CD4-positive, alpha-beta T cell treated with Interleukin-6 for 4 hours (primary cell): ENCODE data around the gene LPAR2.
A peak's percentile ranks its signal among the peaks of the same experiment; 100 is the strongest.

Experiments used
- DNase-seq: peaks from one replicate; pipeline ENCODE4 v3.0.0-alpha.2; 2020; ENCODE audit warnings: mixed read lengths

LPAR2 gene

DNA sequence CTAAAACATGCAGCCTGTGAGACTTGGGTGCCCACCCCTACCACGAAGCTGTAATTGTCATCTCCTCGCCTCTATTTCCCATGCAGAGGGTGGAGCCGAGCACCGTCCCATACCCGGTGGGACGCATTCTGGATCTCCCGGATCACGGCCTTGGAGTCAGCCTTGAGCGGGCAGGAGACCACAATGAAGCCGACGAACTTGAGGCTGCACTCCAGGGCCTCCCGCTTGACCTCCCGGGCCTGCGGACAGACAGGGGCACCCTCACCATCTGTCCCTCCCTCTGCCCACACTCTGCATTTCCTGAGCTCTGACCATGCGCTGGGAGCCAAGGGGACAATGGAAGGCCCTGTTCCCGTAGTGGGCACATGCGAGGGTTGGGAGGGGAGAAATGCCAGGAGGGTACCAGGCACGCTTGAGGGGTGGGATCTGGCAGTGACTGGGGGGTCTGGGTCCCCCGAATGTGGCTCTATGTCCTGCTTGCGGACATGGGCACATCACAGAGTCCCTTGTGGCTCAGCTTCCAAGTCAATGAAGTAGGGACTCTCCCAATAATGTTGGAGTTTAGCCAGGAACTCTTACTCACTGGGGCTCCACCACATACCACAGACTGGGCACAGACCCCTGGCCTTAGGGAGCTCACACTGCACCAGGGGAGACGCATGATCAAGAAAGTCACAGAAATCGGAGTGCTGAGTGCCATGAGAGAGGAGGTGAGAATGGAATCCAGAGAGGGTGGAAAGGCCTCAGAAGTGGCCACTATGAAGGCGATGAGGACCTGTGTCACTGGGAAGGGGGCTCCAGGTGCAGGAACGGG is 24.7 kb upstream of the LPAR2 start:
- DNase-seq, result no peak

DNA sequence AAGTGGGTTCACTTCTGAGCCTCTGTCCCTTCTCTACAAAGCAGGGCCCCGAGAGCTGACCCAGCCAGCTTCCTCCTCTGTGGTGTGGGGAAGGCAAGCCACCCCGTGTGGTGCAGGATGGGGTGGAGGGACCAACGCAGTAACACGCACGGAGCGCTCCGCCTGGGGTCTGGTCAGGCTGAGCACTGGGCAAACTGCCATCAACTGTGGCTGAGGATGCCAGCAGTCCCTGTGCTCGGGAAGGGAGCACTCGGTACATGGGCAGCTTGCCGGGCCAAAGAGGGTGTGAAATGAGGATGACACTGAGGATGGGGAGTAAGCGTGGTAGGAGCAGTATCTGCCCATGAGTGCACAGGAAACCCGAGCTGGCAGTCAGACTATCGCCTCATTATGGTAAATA is 23.1 kb upstream of the LPAR2 start:
- no peak for DNase-seq

DNA sequence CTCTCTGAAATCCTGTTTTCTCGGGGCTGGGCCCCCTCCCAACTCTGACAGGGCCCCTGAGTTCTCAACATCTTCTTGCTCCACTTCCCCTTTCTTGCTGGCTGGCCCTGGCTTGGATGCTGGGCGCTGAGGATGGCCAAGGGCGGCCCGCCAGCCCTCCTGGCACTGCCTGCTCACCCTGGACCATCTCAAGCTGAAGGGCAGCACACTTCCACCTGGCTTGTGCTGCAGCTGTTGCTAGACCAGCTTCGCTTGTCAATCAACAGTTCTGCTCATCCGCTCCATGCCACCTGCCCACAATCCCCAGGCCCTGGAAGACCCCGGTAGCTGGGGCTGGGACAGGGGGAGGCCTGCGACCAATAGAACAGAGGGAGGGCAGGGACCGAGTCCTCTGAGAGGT is 22.3 kb upstream of the LPAR2 start:
- no peak for DNase-seq

- DNase-seq, result no peak
These were observed 21.6 kb upstream of the LPAR2 start for GRCh38 chr19:19649580-19649995.

DNA sequence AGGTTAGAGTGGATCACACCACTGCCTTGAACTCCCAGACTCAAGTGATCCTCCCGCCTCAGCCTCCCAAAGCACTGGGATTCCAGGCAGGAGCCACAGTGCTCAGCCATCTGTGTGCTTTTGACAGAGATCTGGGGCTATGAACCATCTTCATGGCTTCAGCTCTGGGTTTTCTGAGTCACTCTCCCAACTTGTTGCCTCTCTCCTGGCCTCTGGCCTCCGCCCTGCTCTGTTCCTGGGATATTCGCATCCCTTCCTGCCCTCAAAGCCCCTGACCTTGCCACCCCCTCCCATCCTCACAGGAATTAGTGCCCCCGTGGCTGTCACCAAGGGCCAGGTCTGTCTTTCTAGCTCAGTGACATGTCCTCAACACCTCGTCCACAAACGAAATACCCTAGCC is 21.1 kb upstream of the LPAR2 start:
- no peak for DNase-seq

- no peak for DNase-seq
These were observed 19.2 kb upstream of the LPAR2 start for GRCh38 chr19:19647037-19647835.

DNA sequence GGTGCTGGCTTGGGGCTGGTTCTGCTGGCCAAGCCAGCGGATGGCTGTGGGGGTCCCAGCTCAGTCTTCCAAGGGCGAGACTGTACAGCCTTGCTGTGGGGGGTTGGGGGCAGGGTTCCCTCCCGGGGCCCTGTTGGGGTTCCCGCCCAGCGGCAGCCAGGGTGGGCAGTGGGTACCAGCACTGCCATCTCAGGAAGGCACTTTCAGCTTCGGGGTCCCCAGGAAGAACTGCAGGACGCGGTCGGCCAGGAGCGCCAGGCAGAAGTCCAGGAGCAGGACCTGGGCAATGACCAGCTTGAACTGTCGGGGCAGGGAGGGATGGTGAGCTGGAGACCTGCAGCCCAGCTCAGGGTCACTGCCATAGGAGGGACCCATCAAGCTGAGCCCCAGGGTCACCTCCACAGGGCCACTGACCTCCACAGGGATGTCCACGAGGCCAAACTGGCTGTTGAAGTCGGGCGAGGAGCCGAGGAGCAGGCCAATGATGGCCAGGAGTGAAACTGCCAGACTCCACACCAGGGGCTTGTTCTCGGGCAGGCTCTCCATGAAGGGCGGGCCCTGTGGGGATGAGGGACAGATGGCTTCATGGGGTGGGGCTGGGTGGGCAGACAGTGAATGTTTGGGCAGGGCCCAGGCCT is 17.3 kb upstream of the LPAR2 start:
- no peak for DNase-seq

- no peak for DNase-seq
These were observed 16.0 kb upstream of the LPAR2 start for GRCh38 chr19:19644054-19644388.

GRCh38 chr19:19643158-19644053 is 15.4 kb upstream of the LPAR2 start, which contains the start of gene GMIP:
GMIP (minus strand) TSS chr19:19643657; CDS start chr19:19643529, 128 bp downstream.
- DNase-seq, result peak; percentile 93

GRCh38 chr19:19642506-19643157 is 14.6 kb upstream of the LPAR2 start:
- DNase-seq, result peak; percentile 52

GRCh38 chr19:19637523-19638251 is 9.7 kb upstream of the LPAR2 start:
- DNase-seq, result no peak

DNA sequence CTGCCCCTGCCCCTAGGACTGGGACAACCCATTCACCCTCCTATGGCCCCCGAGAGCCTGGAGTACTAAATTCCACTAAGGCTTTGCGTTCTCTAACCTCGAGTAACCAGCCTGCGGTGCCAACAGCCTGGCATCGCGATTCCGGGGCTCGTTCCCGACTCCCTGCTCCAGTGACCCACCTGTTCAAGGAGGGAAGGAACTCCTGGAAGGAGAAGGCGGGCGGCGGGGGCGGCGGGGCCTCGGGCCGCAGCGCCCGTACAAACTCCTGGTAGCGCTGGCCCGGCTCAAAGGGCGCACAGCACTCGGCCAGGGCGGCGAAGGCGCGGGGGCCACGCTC is 9.1 kb upstream of the LPAR2 start:
- DNase-seq, result no peak

GRCh38 chr19:19636573-19637185 is 8.7 kb upstream of the LPAR2 start:
- no peak for DNase-seq

DNA sequence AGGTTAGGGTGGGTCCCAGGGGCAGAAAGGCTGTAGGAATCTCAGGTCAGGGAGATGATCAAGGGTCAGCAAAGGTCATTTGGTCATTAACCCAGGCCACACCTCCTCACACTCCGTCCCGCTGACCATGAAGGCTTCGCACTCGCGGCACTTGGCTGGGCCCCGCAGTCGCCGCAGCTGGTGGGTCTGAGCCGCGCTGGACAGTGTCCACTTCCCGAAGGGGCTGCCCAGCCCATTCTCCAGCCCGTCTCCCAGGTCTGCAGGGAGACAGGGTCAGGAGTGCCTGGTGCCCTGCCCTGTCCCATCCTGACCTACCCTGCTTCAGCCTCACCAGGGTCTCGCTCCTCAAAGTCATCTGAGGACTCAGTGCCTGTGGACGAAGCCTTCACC is 7.3 kb upstream of the LPAR2 start:
- no peak for DNase-seq

GRCh38 chr19:19634516-19635312 is 6.7 kb upstream of the LPAR2 start:
- DNase-seq, result no peak

- DNase-seq, result no peak
These were observed 5.9 kb upstream of the LPAR2 start for GRCh38 chr19:19633711-19634515.

DNA sequence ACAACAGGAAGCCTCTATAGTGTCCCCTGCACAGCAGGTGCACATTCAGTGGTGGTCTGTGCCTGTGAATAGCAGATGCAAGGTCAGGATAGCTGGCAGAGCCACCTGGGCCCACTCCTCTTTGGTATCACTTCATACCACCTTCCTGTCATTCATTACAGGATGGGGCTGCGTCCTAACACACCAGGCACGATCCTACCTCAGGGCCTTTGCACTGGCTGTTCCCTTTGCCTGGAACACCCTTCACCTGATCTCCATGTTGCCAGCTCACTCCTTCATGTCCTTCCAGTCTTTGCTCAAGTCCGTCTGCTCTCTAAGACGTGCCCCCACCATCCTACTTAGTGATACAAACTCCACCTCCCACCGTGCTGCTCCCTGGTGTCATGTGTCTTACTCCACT is 4.6 kb upstream of the LPAR2 start:
- no peak for DNase-seq

- DNase-seq, result no peak
These were observed 3.3 kb upstream of the LPAR2 start for GRCh38 chr19:19631346-19631745.

DNA sequence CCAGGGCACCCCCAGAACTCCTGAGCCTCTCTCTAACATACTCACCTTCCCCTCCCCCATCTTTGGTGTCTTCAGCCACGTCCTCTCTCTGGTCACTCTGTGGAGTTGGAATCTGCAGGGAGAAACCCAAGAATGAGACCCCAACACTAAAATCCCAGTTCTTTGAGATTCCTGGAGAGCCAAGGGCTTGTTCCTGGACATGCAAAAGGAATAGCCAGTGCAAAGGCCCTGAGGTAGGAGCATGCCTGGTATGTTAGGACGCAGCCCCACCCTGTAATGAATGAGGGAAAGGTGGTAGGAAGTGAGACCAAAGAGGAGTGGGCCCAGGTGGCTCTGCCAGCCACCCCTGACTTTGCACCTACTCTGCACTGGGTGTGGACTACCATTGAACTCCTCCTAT is 2.4 kb upstream of the LPAR2 start:
- no peak for DNase-seq

DNA sequence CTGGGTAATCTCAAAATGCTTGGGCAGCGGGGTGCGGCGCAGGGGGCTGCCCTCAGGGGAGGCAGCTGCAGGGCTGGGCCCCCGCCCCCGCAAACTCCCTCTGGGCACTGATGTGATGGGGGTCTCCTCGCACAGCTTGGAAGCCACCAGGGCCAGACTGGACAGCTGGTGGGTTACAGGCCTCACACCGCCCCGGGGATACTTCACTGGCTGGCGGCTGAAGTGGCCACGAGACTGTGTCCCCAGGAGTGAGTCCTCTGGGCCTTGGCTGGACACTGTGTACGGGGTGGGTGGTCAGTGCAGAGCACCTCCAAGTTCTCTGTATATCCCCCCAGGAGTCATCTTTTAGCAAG is 2.0 kb upstream of the LPAR2 start:
- no peak for DNase-seq
